ENCODE measurements around the gene DLST. TPM values are rescaled to one million over a fixed set of nuclear protein-coding genes. Genes with fewer than 3 reads are reported as not detected.

The DLST gene
- polyA plus RNA-seq, 1 of the 3 experiments (the other 2 are of a cell fraction) = 92.3 TPM

- no peak for TF ChIP-seq POLR2AphosphoS5 (IDR thresholded peaks at IDR 0.05; ENCODE audit: low read depth, low read length)
- TF ChIP-seq SIN3A (IDR thresholded peaks at IDR 0.05; ENCODE audit: borderline replicate concordance, low read depth, low read length) = no peak
- no peak for TF ChIP-seq EP300 (IDR thresholded peaks at IDR 0.05; ENCODE audit: borderline replicate concordance in 1 of 2, low read depth in 1 of 2, low read length in 1 of 2)
- Histone ChIP-seq H3K27ac (ENCODE audit: low read depth in 2 of 2, low read length in 1 of 2) (no peak overlapping the region), H3K9me3 (no peaks in the 10 kb centered on the region), H3K27me3 (ENCODE audit: insufficient read depth) (no peaks in the 10 kb centered on the region), H3F3A (replicated peaks; ENCODE audit: insufficient read depth) (peaks cover 8% of the 10 kb centered on the region), H3K4me2 (no peak overlapping the region), H3K4me1 (ENCODE audit: control insufficient read depth in 1 of 2, insufficient read depth in 2 of 2, low read depth in 1 of 2, low read length in 1 of 2) (peaks cover 0 to 35% of the 10 kb centered on the region in 2 experiments; a peak in 2 of 4 replicates), H3K9me2 (no peaks in the 10 kb centered on the region), H4K20me1 (ENCODE audit: insufficient read depth) (no peaks in the 10 kb centered on the region), H3K79me2 (ENCODE audit: insufficient read depth) (no peaks in the 10 kb centered on the region), H2AFZ (ENCODE audit: low read depth) (no peak overlapping the region), H3K9ac (no peak overlapping the region), H3K36me3 (replicated peaks in 1 of 2; ENCODE audit: control insufficient read depth in 1 of 2, insufficient read depth in 2 of 2, low read length in 1 of 2) (no peaks in the 10 kb centered on the region), H3K4me3 (ENCODE audit: low read depth in 2 of 2, low read length in 1 of 2) (no peak overlapping the region)
- no peak for DNase-seq
- WGBS (ENCODE audit: low lambda C conversion rate) = 93% methylated on average over 17 of the region's 17 CpGs
- ChIA-PET POLR2A (no interaction called here), CTCF (interaction anchor here (0.9 to 18.5 kb wide), 2 partner anchors 24 to 138 kb away, joined by 3 to 290 read pairs; no protein-coding TSS in a partner anchor)
Observed at GRCh38 chr14:74949859-74950573, 68.3 kb downstream of the DLST start.

- whole genome bisulfite sequencing (ENCODE audit: low lambda C conversion rate) = 86% methylated on average over 9 of the region's 9 CpGs
- Histone ChIP-seq H3K27me3 (ENCODE audit: insufficient read depth) (no peaks in the 10 kb centered on the region), H3K4me3 (ENCODE audit: low read depth in 2 of 2, low read length in 1 of 2) (no peak overlapping the region), H3F3A (replicated peaks; ENCODE audit: insufficient read depth) (peaks cover 3% of the 10 kb centered on the region), H3K79me2 (ENCODE audit: insufficient read depth) (no peaks in the 10 kb centered on the region), H4K20me1 (ENCODE audit: insufficient read depth) (no peaks in the 10 kb centered on the region), H3K36me3 (replicated peaks in 1 of 2; ENCODE audit: control insufficient read depth in 1 of 2, insufficient read depth in 2 of 2, low read length in 1 of 2) (no peaks in the 10 kb centered on the region), H3K9me2 (no peaks in the 10 kb centered on the region), H2AFZ (ENCODE audit: low read depth) (no peak overlapping the region), H3K4me1 (ENCODE audit: control insufficient read depth in 1 of 2, insufficient read depth in 2 of 2, low read depth in 1 of 2, low read length in 1 of 2) (peaks cover 0 to 40% of the 10 kb centered on the region in 2 experiments; a peak in 2 of 4 replicates), H3K9ac (no peak overlapping the region), H3K9me3 (no peaks in the 10 kb centered on the region), H3K27ac (ENCODE audit: low read depth in 2 of 2, low read length in 1 of 2) (no peak overlapping the region), H3K4me2 (no peak overlapping the region)
- TF ChIP-seq NRF1 (IDR thresholded peaks at IDR 0.05; ENCODE audit: low read depth, low read length) = no peak
- TF ChIP-seq IRF3 (IDR thresholded peaks at IDR 0.05; ENCODE audit: low read depth, low read length) = no peak
- TF ChIP-seq SMC3 (IDR thresholded peaks at IDR 0.05; ENCODE audit: low read depth, low read length) = no peak
- TF ChIP-seq EZH2phosphoT487 (IDR thresholded peaks at IDR 0.05; ENCODE audit: borderline replicate concordance, low read depth) = no peak
- TF ChIP-seq ZBTB33 (IDR thresholded peaks at IDR 0.05; ENCODE audit: borderline replicate concordance, low read depth) = no peak
- no peak for TF ChIP-seq RFX5 (IDR thresholded peaks at IDR 0.05; ENCODE audit: low read length)
- no peak for DNase-seq
- ChIA-PET POLR2A (no interaction called here), CTCF (interaction anchor here (18.5 kb wide), 1 partner anchor 138 kb away, joined by 290 read pairs; no protein-coding TSS in a partner anchor)
Observed at GRCh38 chr14:74950795-74951442, 69.2 kb downstream of the DLST start.
